OCI-LY1 (cell line): Measurements from ENCODE around the gene TIAM1.

Source experiments
- H2AFZ ChIP-seq: fragments of 200-600 bp; sonication (generic), shearing (Covaris generic); 2 replicates; pipeline ENCODE4 v1.6.0; 2014; ENCODE audit warnings: antibody characterized with exemption, mild to moderate bottlenecking, low read length
- H3F3A ChIP-seq: fragments of 200-600 bp; sonication (generic), shearing (Covaris generic); 2 replicates; pipeline ENCODE4 v1.6.0; 2014; ENCODE audit warnings: mild to moderate bottlenecking, antibody characterized with exemption, low read length, moderate library complexity; ENCODE audit not compliant: insufficient read depth
- H3K27ac ChIP-seq: fragments of 200-600 bp; sonication (generic); 2 replicates; pipeline ENCODE4 v1.5.1; 2014; ENCODE audit warnings: low read length, mixed run types, mild to moderate bottlenecking, low read depth; ENCODE audit not compliant: poor library complexity, severe bottlenecking
- H3K27me3 ChIP-seq: fragments of 200-600 bp; sonication (generic); 2 replicates; pipeline ENCODE4 v1.6.0; 2014; ENCODE audit warnings: antibody characterized with exemption, mild to moderate bottlenecking, low read length, moderate library complexity; ENCODE audit not compliant: insufficient read depth
- H3K36me3 ChIP-seq: fragments of 200-600 bp; sonication (generic); 2 replicates; pipeline ENCODE4 v1.6.1; 2014; ENCODE audit warnings: mild to moderate bottlenecking, antibody characterized with exemption, low read length, moderate library complexity, mixed read lengths; ENCODE audit not compliant: insufficient read depth
- H3K4me1 ChIP-seq: fragments of 200-600 bp; sonication (generic); 2 replicates; pipeline ENCODE4 v1.5.1; 2014; ENCODE audit warnings: mild to moderate bottlenecking, low read length, moderate library complexity; ENCODE audit not compliant: insufficient read depth, severe bottlenecking
- H3K4me2 ChIP-seq: fragments of 200-600 bp; sonication (generic), shearing (Covaris generic); 2 replicates; pipeline ENCODE4 v1.6.1; 2014; ENCODE audit warnings: low read length
- H3K4me3 ChIP-seq: fragments of 200-600 bp; sonication (generic); 2 replicates; pipeline ENCODE4 v1.5.1; 2014; ENCODE audit warnings: low read length, low read depth, mild to moderate bottlenecking, mixed read lengths; ENCODE audit not compliant: poor library complexity, severe bottlenecking
- H3K79me2 ChIP-seq: fragments of 200-600 bp; shearing (Covaris generic); 2 replicates; pipeline ENCODE4 v1.6.1; 2016; ENCODE audit warnings: mixed run types, low read length, mixed read lengths; ENCODE audit not compliant: insufficient read depth
- H3K9ac ChIP-seq: fragments of 200-600 bp; sonication (generic), shearing (Covaris generic); 2 replicates; pipeline ENCODE4 v1.6.1; 2014; ENCODE audit warnings: mild to moderate bottlenecking, low read length, mixed read lengths
- H3K9me2 ChIP-seq: fragments of 200-600 bp; sonication (generic), shearing (Covaris generic); 2 replicates; pipeline ENCODE4 v1.6.1; 2014; ENCODE audit warnings: low read depth, mild to moderate bottlenecking, low read length, mixed read lengths
- H3K9me3 ChIP-seq: fragments of 200-600 bp; shearing (Covaris generic); 2 replicates; pipeline ENCODE4 v1.6.1; 2014; ENCODE audit warnings: low read length, mixed read lengths
- H4K20me1 ChIP-seq: fragments of 200-600 bp; sonication (generic), shearing (Covaris generic); 2 replicates; pipeline ENCODE4 v1.6.0; 2016; ENCODE audit warnings: mild to moderate bottlenecking, low read length; ENCODE audit not compliant: insufficient read depth
- EZH2 ChIP-seq: fragments of 200-600 bp; sonication (generic), shearing (Covaris generic); IDR thresholded peaks from 2 replicates; pipeline ENCODE4 v1.8.0; 2017; ENCODE audit warnings: borderline replicate concordance, mixed run types, mild to moderate bottlenecking, antibody characterized with exemption, low read length, moderate library complexity, mixed read lengths
- TF ChIP-seq, protein P1 (sequence below): fragments of 200-600 bp; sonication (generic), shearing (Covaris generic); IDR thresholded peaks from 2 replicates; pipeline ENCODE4 v1.5.1; 2017; ENCODE audit warnings: mild to moderate bottlenecking, antibody characterized with exemption, low read length, moderate library complexity, mixed read lengths

The TIAM1 gene

DNA sequence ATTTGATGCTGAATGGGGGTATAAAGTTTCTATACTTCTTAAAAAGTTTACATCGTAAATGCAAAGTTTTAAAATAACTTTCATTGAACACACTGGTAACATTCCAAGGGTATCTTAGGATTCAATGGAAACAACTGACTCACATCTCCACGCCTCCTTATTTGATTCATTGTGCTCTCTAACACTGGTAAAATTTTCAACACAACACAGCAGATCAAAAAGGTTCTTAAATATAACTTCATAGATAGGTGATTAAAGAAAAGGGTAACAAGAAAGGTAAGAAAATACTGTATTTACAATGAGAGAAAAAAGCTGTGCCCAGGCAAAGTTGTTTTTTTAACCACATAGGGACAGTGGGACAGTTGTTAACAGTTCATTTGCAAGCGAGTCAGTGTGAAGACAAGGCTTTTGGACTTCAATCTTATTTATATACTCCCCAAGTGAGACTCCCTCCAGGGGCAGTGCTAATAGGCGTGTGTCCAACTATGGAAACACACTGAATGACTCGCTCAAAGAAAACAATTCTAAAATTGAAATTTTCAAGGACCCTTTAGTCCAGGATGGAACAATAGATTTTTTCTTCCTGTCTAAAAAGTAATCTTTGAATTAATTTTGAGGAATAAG, 140.5 kb downstream of the TIAM1 start:
- H3K27me3 ChIP-seq: no peaks in the 10 kb centered on the region
- no peak overlapping the region for H3K27ac ChIP-seq
- H3K9ac ChIP-seq: no peak overlapping the region
- no peak overlapping the region for H3K4me3 ChIP-seq
- no peaks in the 10 kb centered on the region for H3K79me2 ChIP-seq
- H3K9me2 ChIP-seq: no peaks in the 10 kb centered on the region
- H3K9me3 ChIP-seq: no peaks in the 10 kb centered on the region
- H2AFZ ChIP-seq: no peak overlapping the region
- H3F3A ChIP-seq: no peaks in the 10 kb centered on the region
- no peaks in the 10 kb centered on the region for H3K36me3 ChIP-seq
- H4K20me1 ChIP-seq: no peaks in the 10 kb centered on the region
- no peak overlapping the region for H3K4me2 ChIP-seq
- H3K4me1 ChIP-seq: peaks cover 8% of the 10 kb centered on the region
- TF ChIP-seq EZH2: no peak
- TF ChIP-seq, protein P1, sequence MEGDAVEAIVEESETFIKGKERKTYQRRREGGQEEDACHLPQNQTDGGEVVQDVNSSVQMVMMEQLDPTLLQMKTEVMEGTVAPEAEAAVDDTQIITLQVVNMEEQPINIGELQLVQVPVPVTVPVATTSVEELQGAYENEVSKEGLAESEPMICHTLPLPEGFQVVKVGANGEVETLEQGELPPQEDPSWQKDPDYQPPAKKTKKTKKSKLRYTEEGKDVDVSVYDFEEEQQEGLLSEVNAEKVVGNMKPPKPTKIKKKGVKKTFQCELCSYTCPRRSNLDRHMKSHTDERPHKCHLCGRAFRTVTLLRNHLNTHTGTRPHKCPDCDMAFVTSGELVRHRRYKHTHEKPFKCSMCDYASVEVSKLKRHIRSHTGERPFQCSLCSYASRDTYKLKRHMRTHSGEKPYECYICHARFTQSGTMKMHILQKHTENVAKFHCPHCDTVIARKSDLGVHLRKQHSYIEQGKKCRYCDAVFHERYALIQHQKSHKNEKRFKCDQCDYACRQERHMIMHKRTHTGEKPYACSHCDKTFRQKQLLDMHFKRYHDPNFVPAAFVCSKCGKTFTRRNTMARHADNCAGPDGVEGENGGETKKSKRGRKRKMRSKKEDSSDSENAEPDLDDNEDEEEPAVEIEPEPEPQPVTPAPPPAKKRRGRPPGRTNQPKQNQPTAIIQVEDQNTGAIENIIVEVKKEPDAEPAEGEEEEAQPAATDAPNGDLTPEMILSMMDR: no peak

GRCh38 chr21:31201548-31201947, 142.5 kb downstream of the TIAM1 start:
- no peak overlapping the region for H3K4me3 ChIP-seq
- no peaks in the 10 kb centered on the region for H3K27me3 ChIP-seq
- H3K27ac ChIP-seq: no peak overlapping the region
- H2AFZ ChIP-seq: no peak overlapping the region
- H3K9me2 ChIP-seq: no peaks in the 10 kb centered on the region
- no peaks in the 10 kb centered on the region for H3F3A ChIP-seq
- H3K36me3 ChIP-seq: no peaks in the 10 kb centered on the region
- no peaks in the 10 kb centered on the region for H3K79me2 ChIP-seq
- TF ChIP-seq EZH2: no peak
- TF ChIP-seq, protein P1: no peak
- peaks cover 8% of the 10 kb centered on the region for H3K4me1 ChIP-seq
- H3K9me3 ChIP-seq: no peaks in the 10 kb centered on the region
- no peak overlapping the region for H3K9ac ChIP-seq
- no peaks in the 10 kb centered on the region for H4K20me1 ChIP-seq
- no peak overlapping the region for H3K4me2 ChIP-seq

DNA sequence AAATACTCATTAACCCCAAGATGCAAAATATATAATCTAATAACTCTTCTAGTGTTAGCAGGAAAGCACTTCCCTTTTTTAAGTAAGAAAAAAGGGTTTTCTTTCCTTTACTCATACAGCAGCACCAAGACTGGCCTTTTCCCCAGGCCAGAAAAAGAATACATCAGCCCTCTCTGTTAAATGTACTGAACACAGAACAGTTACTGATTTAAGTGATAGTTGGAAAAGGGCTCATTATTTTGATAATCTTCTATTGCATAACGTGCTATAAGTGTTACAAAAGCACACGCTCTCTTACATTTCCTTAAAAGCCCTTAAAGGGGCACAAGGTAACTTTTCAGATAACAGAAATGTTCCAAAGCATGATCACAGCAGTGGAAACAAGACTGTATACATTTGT, 142.9 kb downstream of the TIAM1 start:
- Histone ChIP-seq H4K20me1 (no peaks in the 10 kb centered on the region), H3K36me3 (no peaks in the 10 kb centered on the region), H3K4me1 (peaks cover 8% of the 10 kb centered on the region), H2AFZ (no peak overlapping the region), H3K27ac (no peak overlapping the region), H3K4me3 (no peak overlapping the region), H3K4me2 (no peak overlapping the region), H3K9me2 (no peaks in the 10 kb centered on the region), H3F3A (no peaks in the 10 kb centered on the region), H3K27me3 (no peaks in the 10 kb centered on the region), H3K9me3 (no peaks in the 10 kb centered on the region), H3K79me2 (no peaks in the 10 kb centered on the region), H3K9ac (no peak overlapping the region)
- TF ChIP-seq EZH2: no peak
- TF ChIP-seq, protein P1: no peak
